Liver (tissue), 9 donors: Measurements from ENCODE around the gene PCYOX1L. TPM values are rescaled to one million over a fixed set of nuclear protein-coding genes. Genes with fewer than 3 reads are reported as not detected.
A peak's percentile ranks its signal among the peaks of the same experiment; 100 is the strongest.

Experiments
- DNase-seq: peaks from one replicate; pipeline ENCODE4 v3.0.0-alpha.2; 2017; ENCODE audit warnings: low spot score
- H3K27ac ChIP-seq, 2 donors: one replicate each; pipeline ENCODE4 v1.7.0; 2013; ENCODE audit warnings: inconsistent platforms in 2 of 2, low read length in 2 of 2, control low read depth in 1 of 2, low read depth in 1 of 2, mild to moderate bottlenecking in 1 of 2
- H3K27me3 ChIP-seq, 4 donors: one replicate each; pipeline versions ENCODE4 v1.6.1 to v1.7.0; 2013; ENCODE audit warnings: low read length in 3 of 4, inconsistent platforms in 1 of 4, mild to moderate bottlenecking in 1 of 4, moderate library complexity in 1 of 4; ENCODE audit not compliant: control insufficient read depth in 4 of 4, insufficient read depth in 4 of 4
- H3K36me3 ChIP-seq, 4 donors: one replicate each; pipeline versions ENCODE4 v1.6.1 to v1.7.0; 2013; ENCODE audit warnings: low read length in 3 of 4, mild to moderate bottlenecking in 3 of 4, low read depth in 1 of 4, moderate library complexity in 1 of 4; ENCODE audit not compliant: control insufficient read depth in 4 of 4, insufficient read depth in 3 of 4
- H3K4me1 ChIP-seq, 4 donors: one replicate each; pipeline versions ENCODE4 v1.6.1 to v1.7.0; 2013; ENCODE audit warnings: low read length in 3 of 4, mild to moderate bottlenecking in 3 of 4, moderate library complexity in 1 of 4; ENCODE audit not compliant: control insufficient read depth in 4 of 4, insufficient read depth in 4 of 4
- H3K4me3 ChIP-seq, 3 donors: one replicate each; pipeline versions ENCODE4 v1.6.1 to v1.7.0; 2013; ENCODE audit warnings: low read length in 3 of 3, control low read depth in 1 of 3, low read depth in 1 of 3, mild to moderate bottlenecking in 1 of 3
- H3K9ac ChIP-seq, 2 donors: one replicate each; pipeline ENCODE4 v1.7.0; 2013; ENCODE audit warnings: low read length in 2 of 2, mild to moderate bottlenecking in 2 of 2, moderate library complexity in 2 of 2, control low read depth in 1 of 2, low read depth in 1 of 2
- H3K9me3 ChIP-seq, 4 donors: one replicate each; pipeline versions ENCODE4 v1.6.1 to v1.7.0; 2013; ENCODE audit warnings: low read length in 3 of 4; ENCODE audit not compliant: control insufficient read depth in 4 of 4
- ATF3 ChIP-seq: IDR thresholded peaks from 2 replicates; pipeline ENCODE4 v1.6.1; 2016; ENCODE audit warnings: antibody characterized with exemption
- CTCF ChIP-seq: fragments of 150-350 bp; IDR thresholded peaks from 2 replicates; pipeline ENCODE4 v1.5.1; 2017; ENCODE audit warnings: improper control_type of control experiment, low read depth, low read length; ENCODE audit not compliant: missing input control
- EGR1 ChIP-seq, 2 donors: IDR thresholded peaks; 2 replicates each; pipeline ENCODE4 v1.6.1; 2016 to 2018; ENCODE audit warnings: antibody characterized with exemption in 2 of 2, low read depth in 2 of 2
- FOXA2 ChIP-seq: IDR thresholded peaks from 2 replicates; pipeline ENCODE4 v1.6.1; 2016; ENCODE audit warnings: antibody characterized with exemption
- GABPA ChIP-seq, 2 donors: IDR thresholded peaks in 1 of 2; conservative IDR thresholded peaks in 1 of 2; 2 replicates each; pipeline ENCODE4 v1.6.1; 2016; ENCODE audit warnings: antibody characterized with exemption in 2 of 2, mild to moderate bottlenecking in 1 of 2, moderate library complexity in 1 of 2
- HNF4A ChIP-seq, 2 donors: conservative IDR thresholded peaks; 2 replicates each; pipeline ENCODE4 v1.6.1; 2016; ENCODE audit warnings: antibody characterized with exemption in 2 of 2, mild to moderate bottlenecking in 2 of 2
- HNF4G ChIP-seq: IDR thresholded peaks from 2 replicates; pipeline ENCODE4 v1.6.1; 2016; ENCODE audit warnings: antibody characterized with exemption
- JUND ChIP-seq, 2 donors: IDR thresholded peaks; 2 replicates each; pipeline ENCODE4 v1.6.1; 2016; ENCODE audit warnings: antibody characterized with exemption in 2 of 2
- NR2F2 ChIP-seq: IDR thresholded peaks from 2 replicates; pipeline ENCODE4 v1.6.1; 2016; ENCODE audit warnings: antibody characterized with exemption
- RAD21 ChIP-seq, 2 donors: IDR thresholded peaks; 2 replicates each; pipeline ENCODE4 v1.6.1; 2016; ENCODE audit warnings: antibody characterized with exemption in 2 of 2, mild to moderate bottlenecking in 2 of 2
- REST ChIP-seq: IDR thresholded peaks from 2 replicates; pipeline ENCODE4 v1.6.1; 2016; ENCODE audit warnings: antibody characterized with exemption, mild to moderate bottlenecking
- SP1 ChIP-seq: IDR thresholded peaks from 2 replicates; pipeline ENCODE4 v1.6.1; 2018; ENCODE audit warnings: antibody characterized with exemption, mild to moderate bottlenecking
- ZBTB33 ChIP-seq: IDR thresholded peaks from 2 replicates; pipeline ENCODE4 v1.6.1; 2016; ENCODE audit warnings: antibody characterized with exemption
- WGBS: extraction: QIAGEN DNeasy Blood & Tissue Kit; methylation state at CpG from one replicate; pipeline ENCODE4 v1.1.7; 2013; 5-methylcytosine and 5-hydroxymethylcytosine counted together
- polyA plus RNA-seq, 2 donors: library from polyadenylated mRNA; stranded (reverse) in 1 of 2; unstranded in 1 of 2; fragments of 200-250 nt in 1 of 2; fragments of >200 nt in 1 of 2; fragmentation: Nextera tagmentation in 1 of 2; extraction: Ambion mirVana in 1 of 2; gene quantifications; one replicate each; pipeline versions ENCODE4 v1.2.1 to v1.2.3, GENCODE V29; 2013 to 2015
- total RNA-seq, 2 donors: library from RNA; depleted of rRNA; stranded (reverse); fragments of >200 nt; gene quantifications; one replicate each; pipeline ENCODE4 v1.2.3, GENCODE V29; 2014
- donor health status: healthy.
- donor health status: healthy.
- donor health status: healthy.
- donor health status: healthy.
- donor health status: healthy.

Gene PCYOX1L
- total and polyA plus RNA-seq, 4 donors: 0.47 to 4.4 (median 1.1) TPM

GRCh38 chr5:149413477-149414210 lies 55.8 kb downstream of the PCYOX1L start:
- TF ChIP-seq HNF4G (no peak), ZBTB33 (no peak), JUND (IDR thresholded peaks at IDR 0.05) (no peak), GABPA (IDR thresholded peaks at IDR 0.05 in 1 of 2, conservative IDR thresholded peaks at IDR 0.05 in 1 of 2) (no peak)
- H3K9me3 ChIP-seq: no peaks in the 10 kb centered on the region

GRCh38 chr5:149414405-149415065 lies 56.7 kb downstream of the PCYOX1L start:
- H3K36me3 ChIP-seq: no peaks in the 10 kb centered on the region
- 78% methylated on average over 7 of the region's 7 CpGs for WGBS
- peaks cover 0 to 3% (median 0%) of the 10 kb centered on the region in 4 donors for H3K4me1 ChIP-seq
- peak overlapping the region; percentile 36 to 50 for H3K27ac ChIP-seq
- TF ChIP-seq NR2F2: no peak
- no peak for TF ChIP-seq ZBTB33
- TF ChIP-seq EGR1 (IDR thresholded peaks at IDR 0.05; ENCODE audit: low read depth in 2 of 2): no peak
- no peak for TF ChIP-seq HNF4G
- TF ChIP-seq RAD21 (IDR thresholded peaks at IDR 0.05): no peak
- TF ChIP-seq FOXA2: no peak
- no peak for TF ChIP-seq JUND (IDR thresholded peaks at IDR 0.05)
- TF ChIP-seq HNF4A (conservative IDR thresholded peaks at IDR 0.05): no peak
- no peak for TF ChIP-seq ATF3
- TF ChIP-seq SP1: no peak
- TF ChIP-seq REST: no peak
- TF ChIP-seq CTCF: no peak
- H3K9me3 ChIP-seq: no peaks in the 10 kb centered on the region
- H3K4me3 ChIP-seq: no peak overlapping the region
- DNase-seq: no peak
- H3K27me3 ChIP-seq: no peaks in the 10 kb centered on the region
- no peak overlapping the region for H3K9ac ChIP-seq

More at GRCh38 chr5:149413477-149414210, 55.8 kb downstream of the PCYOX1L start:
- H3K27me3 ChIP-seq: no peaks in the 10 kb centered on the region
- H3K27ac ChIP-seq: peak overlapping the region in 1 of 2 donors; percentile 3
- no peak for DNase-seq
- no peaks in the 10 kb centered on the region for H3K36me3 ChIP-seq
- no peak overlapping the region for H3K9ac ChIP-seq
- peaks cover 0 to 3% (median 0%) of the 10 kb centered on the region in 4 donors for H3K4me1 ChIP-seq
- 83% methylated on average over 16 of the region's 16 CpGs for WGBS
- H3K4me3 ChIP-seq: no peak overlapping the region
